Panc1 (cell line): Measurements from ENCODE around the gene ATF3. TPM values are rescaled to one million over a fixed set of nuclear protein-coding genes. Genes with fewer than 3 reads are reported as not detected.
A peak's percentile ranks its signal among the peaks of the same experiment; 100 is the strongest.

Source experiments
- ATAC-seq: fragments of 200-7000 bp; cut with Tn5 transposase; 2 replicates; pipeline ENCODE4 v1.9.1; 2020; ENCODE audit warnings: mild to moderate bottlenecking, moderate library complexity
- BruUV-seq: library from RNA; stranded (reverse); fragments of 400-500 nt; replicated peaks from 2 replicates; lab custom pipeline; 2021; lab: Mats Ljungman, UMichigan
- CTCF ChIA-PET: fragments of 300-600 bp; sonication (Branson Sonifier 250); formaldehyde crosslinking; loops from one replicate; lab custom pipeline; 2022; ENCODE audit warnings: antibody characterized with exemption; lab: Charles Lee
- POLR2A ChIA-PET: fragments of 300-600 bp; sonication (Branson Sonifier 250); formaldehyde crosslinking; loops from one replicate; lab custom pipeline; 2022; ENCODE audit warnings: antibody characterized with exemption; lab: Charles Lee
- DNase-seq: peaks from one replicate; pipeline ENCODE4 v3.0.0-alpha.2; 2010; ENCODE audit warnings: low read depth, low spot score
- H3K27ac ChIP-seq: 2 replicates; pipeline ENCODE4 v1.5.1; 2011; ENCODE audit warnings: mild to moderate bottlenecking, low read length, inconsistent platforms
- H3K27me3 ChIP-seq: fragments of 200-500 bp; sonication (Bioruptor generic); 2 replicates; pipeline ENCODE4 v1.6.0; 2014; ENCODE audit warnings: low read length, inconsistent platforms; ENCODE audit not compliant: control insufficient read depth, insufficient read depth
- H3K36me3 ChIP-seq: fragments of 200-500 bp; sonication (Bioruptor generic); 2 replicates; pipeline ENCODE4 v1.5.1; 2014; ENCODE audit warnings: inconsistent platforms, mild to moderate bottlenecking, low read length, moderate library complexity; ENCODE audit not compliant: control insufficient read depth, insufficient read depth
- H3K4me1 ChIP-seq: 2 replicates; pipeline ENCODE4 v1.5.1; 2011; ENCODE audit warnings: inconsistent platforms, mild to moderate bottlenecking, low read length, moderate library complexity; ENCODE audit not compliant: control insufficient read depth, insufficient read depth
- H3K4me3 ChIP-seq, 2 experiments: 2 replicates each; pipeline ENCODE4 v1.5.1; 2011 to 2012; ENCODE audit warnings: low read depth in 2 of 2, low read length in 2 of 2, mild to moderate bottlenecking in 2 of 2, inconsistent platforms in 1 of 2, moderate library complexity in 1 of 2
- H3K9me3 ChIP-seq: fragments of 200-500 bp; sonication (Bioruptor generic); 2 replicates; pipeline ENCODE4 v1.5.1; 2014; ENCODE audit warnings: low read depth, mild to moderate bottlenecking, inconsistent platforms, low read length, moderate library complexity; ENCODE audit not compliant: control insufficient read depth, insufficient read depth
- POLR2AphosphoS5 ChIP-seq: IDR thresholded peaks from 2 replicates; pipeline ENCODE4 v1.6.1; 2012; ENCODE audit warnings: mild to moderate bottlenecking, low read depth, low read length, moderate library complexity
- SIN3A ChIP-seq: IDR thresholded peaks from 2 replicates; pipeline ENCODE4 v1.6.1; 2012; ENCODE audit warnings: low read depth, mild to moderate bottlenecking, low read length, moderate library complexity, borderline replicate concordance; ENCODE audit not compliant: insufficient read depth
- TCF7L2 ChIP-seq: IDR thresholded peaks from 2 replicates; pipeline ENCODE4 v1.6.1; 2011; ENCODE audit warnings: mild to moderate bottlenecking, low read depth, low read length, inconsistent platforms
- in situ Hi-C: cut with HindIII; loops from 2 replicates; pipeline ENCODE4 v1.10.0; 2016; ENCODE audit warnings: low sequenced_read_pairs, low pct_unique_long_range_greater_than_20kb
- intact Hi-C: fragments of 100-400 bp; cut with micrococcal nuclease; formaldehyde crosslinking; loops from one replicate; pipeline ENCODE4 v1.10.0; 2022; ENCODE audit not compliant: unreplicated experiment
- total RNA-seq: library from RNA; stranded (reverse); gene quantifications from one replicate; pipeline ENCODE4 v1.2.1, GENCODE V29; 2021; ENCODE audit not compliant: unreplicated experiment
- TF ChIP-seq, protein P1 (sequence below), 2 experiments: IDR thresholded peaks; 2 replicates each; pipeline ENCODE4 v1.6.1; 2011 to 2012; ENCODE audit warnings: low read depth in 2 of 2, control low read depth in 1 of 2, low read length in 1 of 2, mild to moderate bottlenecking in 1 of 2, moderate library complexity in 1 of 2; ENCODE audit not compliant: insufficient read depth in 1 of 2
- TF ChIP-seq, protein P2 (sequence below): fragments of 450-650 bp; IDR thresholded peaks from 2 replicates; pipeline ENCODE4 v1.5.1; 2017; ENCODE audit warnings: mild to moderate bottlenecking

Gene ATF3
- total RNA-seq, 1 experiment from 2014 or later = 13.3 TPM

DNA sequence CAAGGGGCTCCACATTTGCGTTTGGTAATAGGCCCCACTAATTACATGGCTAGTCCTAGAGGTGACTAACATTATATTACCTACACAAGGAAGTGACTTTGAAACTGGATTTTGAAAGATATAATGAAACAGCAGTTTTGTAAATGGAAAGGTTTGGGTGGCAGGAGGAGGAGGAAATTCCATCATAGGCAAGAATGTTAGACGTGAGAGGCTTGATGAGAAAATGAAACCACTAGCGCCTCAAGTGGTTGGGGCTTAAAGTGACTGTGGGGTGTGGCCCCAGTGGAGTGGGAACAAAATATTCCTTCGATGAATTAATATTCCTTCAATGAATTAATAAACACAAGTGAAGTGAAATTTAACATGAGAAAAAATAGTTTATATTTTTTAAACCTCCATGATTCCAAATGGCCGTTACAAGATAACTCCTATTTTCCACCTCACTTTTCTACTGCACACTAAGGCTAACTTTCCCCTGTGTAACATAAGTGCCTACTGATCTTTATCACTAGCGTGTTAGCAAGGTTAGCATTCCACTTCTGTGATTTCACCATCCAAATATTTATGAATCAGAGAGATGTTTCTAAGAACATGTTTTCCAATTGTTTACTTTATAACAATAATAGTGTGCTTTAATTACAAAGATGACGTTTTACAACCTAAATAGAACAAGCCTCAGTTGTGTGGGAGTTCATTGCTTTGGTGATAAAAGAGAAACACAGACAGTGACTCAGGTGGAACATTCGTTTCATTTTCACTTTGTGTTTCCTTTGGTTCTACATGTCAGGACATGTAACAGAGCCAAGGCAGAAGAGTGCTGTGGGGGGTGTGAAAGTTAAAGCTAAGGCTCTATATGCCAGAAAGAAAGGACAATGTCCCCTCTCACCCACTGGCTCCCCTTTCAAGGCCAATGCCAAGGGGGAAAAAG, 12.5 kb upstream of the ATF3 start:
- Histone ChIP-seq H3K4me1 (peaks cover 13% of the 10 kb centered on the region), H3K36me3 (no peaks in the 10 kb centered on the region), H3K9me3 (no peaks in the 10 kb centered on the region), H3K4me3 (no peak overlapping the region), H3K27me3 (0 out of 2 replicates have a peak, but pooled peaks cover 2% of the 10 kb centered on the region), H3K27ac (peak overlapping the region; percentile 68)
- DNase-seq = peak; percentile 92
- no TSS peak for BruUV-seq
- intact Hi-C loops (loop anchor here (5.0 kb wide), 1 partner anchor 109 kb away; no protein-coding TSS in a partner anchor), in situ Hi-C loops (no loop called here)
- POLR2A ChIA-PET = interaction anchor here (0.7 kb wide), 1 partner anchor 12 kb away, joined by 3 read pairs; the partner anchor contains the start of gene ATF3
- CTCF ChIA-PET = no interaction called here
- ATAC-seq = peak; percentile 94
- TF ChIP-seq POLR2AphosphoS5 (peak; percentile 41; the same call in 1 of the 2 replicates), TCF7L2 (peak; percentile 55), SIN3A (no peak)
- TF ChIP-seq, protein P1, sequence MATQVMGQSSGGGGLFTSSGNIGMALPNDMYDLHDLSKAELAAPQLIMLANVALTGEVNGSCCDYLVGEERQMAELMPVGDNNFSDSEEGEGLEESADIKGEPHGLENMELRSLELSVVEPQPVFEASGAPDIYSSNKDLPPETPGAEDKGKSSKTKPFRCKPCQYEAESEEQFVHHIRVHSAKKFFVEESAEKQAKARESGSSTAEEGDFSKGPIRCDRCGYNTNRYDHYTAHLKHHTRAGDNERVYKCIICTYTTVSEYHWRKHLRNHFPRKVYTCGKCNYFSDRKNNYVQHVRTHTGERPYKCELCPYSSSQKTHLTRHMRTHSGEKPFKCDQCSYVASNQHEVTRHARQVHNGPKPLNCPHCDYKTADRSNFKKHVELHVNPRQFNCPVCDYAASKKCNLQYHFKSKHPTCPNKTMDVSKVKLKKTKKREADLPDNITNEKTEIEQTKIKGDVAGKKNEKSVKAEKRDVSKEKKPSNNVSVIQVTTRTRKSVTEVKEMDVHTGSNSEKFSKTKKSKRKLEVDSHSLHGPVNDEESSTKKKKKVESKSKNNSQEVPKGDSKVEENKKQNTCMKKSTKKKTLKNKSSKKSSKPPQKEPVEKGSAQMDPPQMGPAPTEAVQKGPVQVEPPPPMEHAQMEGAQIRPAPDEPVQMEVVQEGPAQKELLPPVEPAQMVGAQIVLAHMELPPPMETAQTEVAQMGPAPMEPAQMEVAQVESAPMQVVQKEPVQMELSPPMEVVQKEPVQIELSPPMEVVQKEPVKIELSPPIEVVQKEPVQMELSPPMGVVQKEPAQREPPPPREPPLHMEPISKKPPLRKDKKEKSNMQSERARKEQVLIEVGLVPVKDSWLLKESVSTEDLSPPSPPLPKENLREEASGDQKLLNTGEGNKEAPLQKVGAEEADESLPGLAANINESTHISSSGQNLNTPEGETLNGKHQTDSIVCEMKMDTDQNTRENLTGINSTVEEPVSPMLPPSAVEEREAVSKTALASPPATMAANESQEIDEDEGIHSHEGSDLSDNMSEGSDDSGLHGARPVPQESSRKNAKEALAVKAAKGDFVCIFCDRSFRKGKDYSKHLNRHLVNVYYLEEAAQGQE (IDR thresholded peaks at IDR 0.05; ENCODE audit: insufficient read depth in 1 of 2, low read depth in 2 of 2, low read length in 1 of 2) = no peak
- TF ChIP-seq, protein P2, sequence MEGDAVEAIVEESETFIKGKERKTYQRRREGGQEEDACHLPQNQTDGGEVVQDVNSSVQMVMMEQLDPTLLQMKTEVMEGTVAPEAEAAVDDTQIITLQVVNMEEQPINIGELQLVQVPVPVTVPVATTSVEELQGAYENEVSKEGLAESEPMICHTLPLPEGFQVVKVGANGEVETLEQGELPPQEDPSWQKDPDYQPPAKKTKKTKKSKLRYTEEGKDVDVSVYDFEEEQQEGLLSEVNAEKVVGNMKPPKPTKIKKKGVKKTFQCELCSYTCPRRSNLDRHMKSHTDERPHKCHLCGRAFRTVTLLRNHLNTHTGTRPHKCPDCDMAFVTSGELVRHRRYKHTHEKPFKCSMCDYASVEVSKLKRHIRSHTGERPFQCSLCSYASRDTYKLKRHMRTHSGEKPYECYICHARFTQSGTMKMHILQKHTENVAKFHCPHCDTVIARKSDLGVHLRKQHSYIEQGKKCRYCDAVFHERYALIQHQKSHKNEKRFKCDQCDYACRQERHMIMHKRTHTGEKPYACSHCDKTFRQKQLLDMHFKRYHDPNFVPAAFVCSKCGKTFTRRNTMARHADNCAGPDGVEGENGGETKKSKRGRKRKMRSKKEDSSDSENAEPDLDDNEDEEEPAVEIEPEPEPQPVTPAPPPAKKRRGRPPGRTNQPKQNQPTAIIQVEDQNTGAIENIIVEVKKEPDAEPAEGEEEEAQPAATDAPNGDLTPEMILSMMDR = peak; percentile 80

DNA sequence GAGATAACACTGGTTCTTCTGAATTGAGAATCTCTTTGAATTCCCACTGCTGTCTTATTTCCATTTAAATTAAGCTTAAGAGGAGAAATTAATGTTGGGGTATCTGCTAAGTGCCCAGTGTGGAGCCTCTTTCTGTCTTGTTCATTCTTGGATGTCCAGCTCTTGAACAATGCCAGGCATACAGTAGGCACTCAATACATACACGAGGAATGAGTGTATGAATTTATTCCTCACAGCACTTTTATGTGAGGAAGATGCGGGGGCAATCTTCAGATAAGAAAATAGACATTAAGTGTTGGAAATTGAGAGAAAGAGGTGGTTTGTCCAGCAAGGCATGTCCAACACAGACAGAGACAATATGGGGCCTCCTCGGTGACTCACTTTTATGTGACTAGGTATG, 11.8 kb upstream of the ATF3 start:
- TF ChIP-seq, protein P2 = no peak
- TF ChIP-seq POLR2AphosphoS5 = no peak
- TF ChIP-seq, protein P1 (IDR thresholded peaks at IDR 0.05; ENCODE audit: insufficient read depth in 1 of 2, low read depth in 2 of 2, low read length in 1 of 2) = no peak
- TF ChIP-seq TCF7L2 = no peak
- no peak for TF ChIP-seq SIN3A
- H3K4me3 ChIP-seq = no peak overlapping the region
- peak overlapping the region; percentile 68 for H3K27ac ChIP-seq
- DNase-seq = no peak
- no peaks in the 10 kb centered on the region for H3K9me3 ChIP-seq
- H3K36me3 ChIP-seq = no peaks in the 10 kb centered on the region
- in situ Hi-C loops = no loop called here
- BruUV-seq = no TSS peak
- ATAC-seq = no peak
- intact Hi-C loops = loop anchor here (5.0 kb wide), 1 partner anchor 109 kb away; no protein-coding TSS in a partner anchor
- H3K27me3 ChIP-seq = peaks cover 4% of the 10 kb centered on the region; the same call in 1 of the 2 replicates
- POLR2A ChIA-PET = interaction anchor here (0.7 kb wide), 1 partner anchor 11 kb away, joined by 3 read pairs; the partner anchor contains the start of gene ATF3
- CTCF ChIA-PET = interaction anchor here (0.7 kb wide), 1 partner anchor 232 kb away, joined by 3 read pairs; no protein-coding TSS in a partner anchor
- H3K4me1 ChIP-seq = peaks cover 13% of the 10 kb centered on the region
